Neuronal stem cell (in vitro differentiated cells): ENCODE data around the gene PDLIM5.

ENCODE experiments used
- DNase-seq: peaks from one replicate; pipeline ENCODE4 v3.0.0-alpha.2; 2013; ENCODE audit warnings: low spot score
- H2AFZ ChIP-seq: one replicate; pipeline ENCODE4 v1.6.1; 2013; ENCODE audit warnings: mild to moderate bottlenecking, low read length, inconsistent platforms
- H2AK5ac ChIP-seq: 2 replicates; pipeline ENCODE4 v1.6.1; 2013; ENCODE audit warnings: low read depth, mild to moderate bottlenecking, inconsistent platforms, low read length, moderate library complexity, mixed read lengths
- H2BK120ac ChIP-seq: 2 replicates; pipeline ENCODE4 v1.6.1; 2013; ENCODE audit warnings: low read depth, mild to moderate bottlenecking, inconsistent platforms, low read length, moderate library complexity, mixed read lengths
- H2BK12ac ChIP-seq: one replicate; pipeline ENCODE4 v1.6.1; 2013; ENCODE audit warnings: low read length, inconsistent platforms
- H2BK15ac ChIP-seq: 2 replicates; pipeline ENCODE4 v1.6.1; 2013; ENCODE audit warnings: mild to moderate bottlenecking, low read length, inconsistent platforms, mixed read lengths
- H2BK5ac ChIP-seq: one replicate; pipeline ENCODE4 v1.6.1; 2013; ENCODE audit warnings: inconsistent platforms, mild to moderate bottlenecking, low read length, moderate library complexity
- H3K14ac ChIP-seq: one replicate; pipeline ENCODE4 v1.6.1; 2013; ENCODE audit warnings: low read length, inconsistent platforms
- H3K18ac ChIP-seq: 2 replicates; pipeline ENCODE4 v1.6.1; 2013; ENCODE audit warnings: low read length, inconsistent platforms
- H3K23ac ChIP-seq: 2 replicates; pipeline ENCODE4 v1.6.1; 2013; ENCODE audit warnings: low read depth, mild to moderate bottlenecking, mixed read lengths, low read length, inconsistent platforms; ENCODE audit not compliant: poor library complexity
- H3K27ac ChIP-seq: replicated peaks from 3 replicates; pipeline ENCODE4 v1.5.1; 2013; ENCODE audit warnings: low read length, inconsistent platforms
- H3K27me3 ChIP-seq, 3 experiments: 2 replicates each; pipeline ENCODE4 v1.6.1; 2013; ENCODE audit warnings: low read length in 3 of 3, mild to moderate bottlenecking in 2 of 3, inconsistent platforms in 1 of 3, low read depth in 1 of 3, mixed read lengths in 1 of 3, moderate library complexity in 1 of 3; ENCODE audit not compliant: control insufficient read depth in 3 of 3, insufficient read depth in 3 of 3
- H3K36me3 ChIP-seq, 2 donors: replicated peaks in 1 of 2; 2 replicates each; pipeline ENCODE4 v1.6.1; 2013; ENCODE audit warnings: low read length in 2 of 2; ENCODE audit not compliant: control insufficient read depth in 2 of 2, insufficient read depth in 2 of 2
- H3K4ac ChIP-seq: 2 replicates; pipeline ENCODE4 v1.6.1; 2013; ENCODE audit warnings: inconsistent platforms, mild to moderate bottlenecking, low read length, moderate library complexity
- H3K4me1 ChIP-seq, 2 donors: 1 replicate in 1 of 2; 2 replicates in 1 of 2; pipeline ENCODE4 v1.6.1; 2013; ENCODE audit warnings: low read length in 2 of 2, low read depth in 1 of 2; ENCODE audit not compliant: control insufficient read depth in 2 of 2, insufficient read depth in 1 of 2
- H3K4me2 ChIP-seq: one replicate; pipeline ENCODE4 v1.6.1; 2013; ENCODE audit warnings: mild to moderate bottlenecking, low read length, inconsistent platforms; ENCODE audit not compliant: insufficient read depth, poor library complexity, severe bottlenecking
- H3K4me3 ChIP-seq, 2 donors: 2 replicates each; pipeline ENCODE4 v1.5.1; 2013; ENCODE audit warnings: low read length in 2 of 2, mild to moderate bottlenecking in 2 of 2, inconsistent platforms in 1 of 2, moderate library complexity in 1 of 2
- H3K79me1 ChIP-seq: one replicate; pipeline ENCODE4 v1.6.1; 2013; ENCODE audit warnings: low read depth, mild to moderate bottlenecking, inconsistent platforms, low read length, moderate library complexity
- H3K9ac ChIP-seq: one replicate; pipeline ENCODE4 v1.6.1; 2013; ENCODE audit warnings: mild to moderate bottlenecking, low read depth, low read length, inconsistent platforms; ENCODE audit not compliant: poor library complexity
- H3K9me3 ChIP-seq, 2 donors: replicated peaks in 1 of 2; 2 replicates each; pipeline versions ENCODE3 to v1.6.1; 2013; ENCODE audit warnings: low read length in 2 of 2, mild to moderate bottlenecking in 2 of 2, inconsistent platforms in 1 of 2, low read depth in 1 of 2, mixed read lengths in 1 of 2, moderate library complexity in 1 of 2; ENCODE audit not compliant: control insufficient read depth in 2 of 2, insufficient read depth in 1 of 2
- H4K8ac ChIP-seq: one replicate; pipeline ENCODE4 v1.6.1; 2013; ENCODE audit warnings: low read depth, mild to moderate bottlenecking, inconsistent platforms, low read length, moderate library complexity
- H4K91ac ChIP-seq: one replicate; pipeline ENCODE4 v1.6.1; 2013; ENCODE audit warnings: low read length, low read depth, mild to moderate bottlenecking, inconsistent platforms; ENCODE audit not compliant: poor library complexity
- WGBS, 2 donors: extraction: QIAGEN DNeasy Blood & Tissue Kit; methylation state at CpG; one replicate each; pipeline ENCODE4 v1.1.7; 2013; ENCODE audit warnings: missing lambda C conversion rate in 2 of 2, mixed read lengths in 1 of 2; ENCODE audit not compliant: insufficient read length in 2 of 2, insufficient replicate concordance in 1 of 2; ENCODE audit errors: extremely low coverage in 2 of 2; 5-methylcytosine and 5-hydroxymethylcytosine counted together

The PDLIM5 gene

GRCh38 chr4:94537921-94538628 lies 86.3 kb downstream of the PDLIM5 start:
- Histone ChIP-seq H3K36me3 (no peaks in the 10 kb centered on the region), H3K18ac (no peak overlapping the region), H2BK12ac (no peak overlapping the region), H3K27ac (no peak overlapping the region), H3K9ac (no peak overlapping the region), H3K4me3 (no peak overlapping the region), H4K8ac (no peak overlapping the region), H3K4ac (no peak overlapping the region), H2AFZ (no peak overlapping the region), H3K14ac (no peak overlapping the region), H3K79me1 (no peaks in the 10 kb centered on the region), H3K4me1 (peaks cover 11 to 18% of the 10 kb centered on the region in 2 donors), H2AK5ac (no peak overlapping the region), H2BK15ac (no peak overlapping the region), H4K91ac (no peak overlapping the region), H2BK120ac (no peak overlapping the region), H3K23ac (no peak overlapping the region), H2BK5ac (no peak overlapping the region), H3K4me2 (no peak overlapping the region), H3K9me3 (no peaks in the 10 kb centered on the region), H3K27me3 (no peaks in the 10 kb centered on the region)
- no CpG with 5 or more reads among the region's 3 CpGs for WGBS, 2 donors
- DNase-seq, result no peak

- no peak overlapping the region for H3K9ac ChIP-seq
- H2BK15ac ChIP-seq, result no peak overlapping the region
- no peak overlapping the region for H2AK5ac ChIP-seq
- H3K36me3 ChIP-seq, result no peaks in the 10 kb centered on the region
- H2BK12ac ChIP-seq, result no peak overlapping the region
- no peak overlapping the region for H3K27ac ChIP-seq
- H3K4me2 ChIP-seq, result no peak overlapping the region
- H2BK5ac ChIP-seq, result no peak overlapping the region
- H2AFZ ChIP-seq, result no peak overlapping the region
- no peak overlapping the region for H3K4me3 ChIP-seq
- no peak for DNase-seq
- H3K14ac ChIP-seq, result no peak overlapping the region
- no peaks in the 10 kb centered on the region for H3K9me3 ChIP-seq
- no peak overlapping the region for H4K91ac ChIP-seq
- no peak overlapping the region for H4K8ac ChIP-seq
- no peaks in the 10 kb centered on the region for H3K27me3 ChIP-seq
- H3K79me1 ChIP-seq, result no peaks in the 10 kb centered on the region
- peaks cover 10 to 18% of the 10 kb centered on the region in 2 donors for H3K4me1 ChIP-seq
- H3K23ac ChIP-seq, result no peak overlapping the region
- H3K4ac ChIP-seq, result no peak overlapping the region
- H2BK120ac ChIP-seq, result no peak overlapping the region
- WGBS, 2 donors, result no CpG with 5 or more reads among the region's 1 CpG
- no peak overlapping the region for H3K18ac ChIP-seq
These were observed 88.7 kb downstream of the PDLIM5 start for GRCh38 chr4:94540476-94540875.

- no peak overlapping the region for H3K18ac ChIP-seq
- H3K27me3 ChIP-seq, result no peaks in the 10 kb centered on the region
- no peak overlapping the region for H2BK12ac ChIP-seq
- H3K4me3 ChIP-seq, result no peak overlapping the region
- H3K14ac ChIP-seq, result no peak overlapping the region
- no peak overlapping the region for H2AK5ac ChIP-seq
- peaks cover 0 to 2% of the 10 kb centered on the region in 2 donors for H3K4me1 ChIP-seq
- no peak overlapping the region for H3K9ac ChIP-seq
- H3K27ac ChIP-seq, result no peak overlapping the region
- H2AFZ ChIP-seq, result no peak overlapping the region
- no peaks in the 10 kb centered on the region for H3K9me3 ChIP-seq
- H3K4ac ChIP-seq, result no peak overlapping the region
- no peak overlapping the region for H4K8ac ChIP-seq
- no peak overlapping the region for H3K23ac ChIP-seq
- H3K79me1 ChIP-seq, result no peaks in the 10 kb centered on the region
- no peak overlapping the region for H2BK120ac ChIP-seq
- H3K36me3 ChIP-seq, result no peaks in the 10 kb centered on the region
- H2BK15ac ChIP-seq, result no peak overlapping the region
- no peak for DNase-seq
- H3K4me2 ChIP-seq, result no peak overlapping the region
- WGBS, 2 donors, result no CpG with 5 or more reads among the region's 2 CpGs
- no peak overlapping the region for H4K91ac ChIP-seq
- H2BK5ac ChIP-seq, result no peak overlapping the region
These were observed 93.1 kb downstream of the PDLIM5 start for GRCh38 chr4:94544811-94545210.

GRCh38 chr4:94545296-94545695 lies 93.6 kb downstream of the PDLIM5 start:
- no peak overlapping the region for H2AFZ ChIP-seq
- WGBS, 2 donors, result no CpG with 5 or more reads among the region's 2 CpGs
- H3K4me3 ChIP-seq, result no peak overlapping the region
- H2BK5ac ChIP-seq, result no peak overlapping the region
- no peak overlapping the region for H2BK120ac ChIP-seq
- no peaks in the 10 kb centered on the region for H3K27me3 ChIP-seq
- H3K27ac ChIP-seq, result no peak overlapping the region
- no peak overlapping the region for H3K9ac ChIP-seq
- no peak overlapping the region for H3K4me2 ChIP-seq
- no peak overlapping the region for H3K18ac ChIP-seq
- H3K36me3 ChIP-seq, result no peaks in the 10 kb centered on the region
- H3K9me3 ChIP-seq, result no peaks in the 10 kb centered on the region
- H2AK5ac ChIP-seq, result no peak overlapping the region
- no peak overlapping the region for H3K14ac ChIP-seq
- H2BK15ac ChIP-seq, result no peak overlapping the region
- no peak for DNase-seq
- no peak overlapping the region for H3K4ac ChIP-seq
- no peaks in the 10 kb centered on the region for H3K79me1 ChIP-seq
- no peak overlapping the region for H2BK12ac ChIP-seq
- H3K23ac ChIP-seq, result no peak overlapping the region
- H4K91ac ChIP-seq, result no peak overlapping the region
- H3K4me1 ChIP-seq, result peaks cover 0 to 1% of the 10 kb centered on the region in 2 donors
- no peak overlapping the region for H4K8ac ChIP-seq
